AG09319 (cell line): ENCODE data around the gene ABCB9.

ENCODE experiments used
- DNase-seq: peaks from one replicate; pipeline ENCODE4 v3.0.0-alpha.2; 2010; ENCODE audit warnings: low read depth; ENCODE audit errors: extremely low read depth
- CTCF ChIP-seq: IDR thresholded peaks from 2 replicates; pipeline ENCODE4 v1.5.1; 2011; ENCODE audit warnings: low read depth, mild to moderate bottlenecking, inconsistent platforms, low read length, moderate library complexity

ABCB9 gene

GRCh38 chr12:122880668-122881067 lies 85.6 kb downstream of the ABCB9 start:
- TF ChIP-seq CTCF = peak; percentile 60
- no peak for DNase-seq

- DNase-seq = no peak
- no peak for TF ChIP-seq CTCF
These were observed 86.1 kb downstream of the ABCB9 start for GRCh38 chr12:122880155-122880667.
